ENCODE data around the gene KANTR. TPM values are rescaled to one million over a fixed set of nuclear protein-coding genes. Genes with fewer than 3 reads are reported as not detected.

Gene KANTR
- total RNA-seq, 1 experiment from 2014 or later = 25.3 TPM

DNA sequence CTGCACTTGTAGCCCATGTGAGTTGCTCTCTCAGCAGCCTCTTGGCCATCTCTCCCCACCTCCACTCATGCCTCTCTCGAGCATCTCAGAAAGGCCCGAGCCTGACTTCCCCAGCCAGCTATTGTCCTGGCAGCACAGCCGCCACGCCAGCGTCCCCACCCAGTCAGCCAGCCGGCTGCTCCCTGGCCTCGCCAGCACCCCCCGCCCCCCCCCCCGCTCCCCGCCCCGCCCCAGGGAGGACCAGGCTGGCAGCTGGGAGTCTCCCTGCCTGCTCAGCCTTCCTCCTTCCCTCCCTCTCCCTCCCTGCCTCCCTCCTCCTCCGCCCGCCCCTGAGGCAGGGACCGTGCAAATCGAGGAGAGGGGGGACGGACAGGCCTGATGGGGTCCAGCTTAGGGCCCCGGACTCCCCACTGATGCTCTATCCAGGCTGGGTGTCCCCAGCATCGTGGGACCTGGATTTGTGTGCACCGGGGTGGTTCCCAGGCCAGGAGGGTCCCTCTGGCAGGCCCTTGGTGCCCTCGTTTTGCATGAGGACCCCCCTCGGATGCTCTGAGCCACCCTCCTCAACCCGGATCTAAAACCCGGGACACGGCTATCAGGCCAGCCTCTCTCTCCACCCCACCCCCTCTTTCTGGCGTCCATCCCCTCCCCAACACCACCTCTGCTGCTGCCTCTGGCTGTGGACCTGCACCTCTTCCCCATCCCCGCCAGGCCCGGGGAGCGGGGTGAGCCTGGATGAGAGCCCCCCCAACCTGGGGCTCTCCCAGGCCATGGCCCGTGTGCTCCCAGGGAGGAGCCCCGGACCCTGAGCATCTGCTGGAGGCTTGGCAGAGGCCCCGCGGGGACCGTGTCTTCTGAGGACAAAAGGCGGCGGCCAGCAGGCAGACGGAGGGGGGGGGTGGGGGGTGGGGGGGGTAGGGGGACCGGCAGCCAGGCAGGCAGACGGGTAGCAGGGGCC is 45.5 kb upstream of the KANTR start, which contains the start of gene GPR173:
Gene GPR173 (plus strand): TSS at position 621 of the 958 bp plus-strand sequence. CDS start 27,833 bp downstream, outside the sequence.
- no TSS peak for BruUV-seq (replicated peaks)
- Histone ChIP-seq H3K4me3 (peak within 1 kb of the TSS; percentile 29; the same call in 1 of the 2 replicates), H3K4me1 (replicated peaks; ENCODE audit: insufficient read depth) (no peaks in the 10 kb centered on the region), H3F3A (ENCODE audit: insufficient read depth, low read depth) (no peaks in the 10 kb centered on the region), H3K9me2 (ENCODE audit: insufficient read depth) (no peaks in the 10 kb centered on the region), H3K9me3 (ENCODE audit: insufficient read depth, low read depth) (no peaks in the 10 kb centered on the region), H3K27me3 (ENCODE audit: insufficient read depth, low read depth) (no peaks in the 10 kb centered on the region), H3K79me2 (ENCODE audit: low read depth) (no peaks in the 10 kb centered on the region), H2AFZ (no peak within 1 kb of the TSS), H3K4me2 (0 out of 2 replicates have a peak within 1 kb of the TSS, but pooled peaks have one; percentile 31), H4K20me1 (ENCODE audit: insufficient read depth) (no peaks in the 10 kb centered on the region), H3K27ac (no peak within 1 kb of the TSS), H3K36me3 (ENCODE audit: low read depth) (no peaks in the 10 kb centered on the region)
- peak in 1 of 2 experiments; percentile 50 for DNase-seq
- TF ChIP-seq, protein P1, sequence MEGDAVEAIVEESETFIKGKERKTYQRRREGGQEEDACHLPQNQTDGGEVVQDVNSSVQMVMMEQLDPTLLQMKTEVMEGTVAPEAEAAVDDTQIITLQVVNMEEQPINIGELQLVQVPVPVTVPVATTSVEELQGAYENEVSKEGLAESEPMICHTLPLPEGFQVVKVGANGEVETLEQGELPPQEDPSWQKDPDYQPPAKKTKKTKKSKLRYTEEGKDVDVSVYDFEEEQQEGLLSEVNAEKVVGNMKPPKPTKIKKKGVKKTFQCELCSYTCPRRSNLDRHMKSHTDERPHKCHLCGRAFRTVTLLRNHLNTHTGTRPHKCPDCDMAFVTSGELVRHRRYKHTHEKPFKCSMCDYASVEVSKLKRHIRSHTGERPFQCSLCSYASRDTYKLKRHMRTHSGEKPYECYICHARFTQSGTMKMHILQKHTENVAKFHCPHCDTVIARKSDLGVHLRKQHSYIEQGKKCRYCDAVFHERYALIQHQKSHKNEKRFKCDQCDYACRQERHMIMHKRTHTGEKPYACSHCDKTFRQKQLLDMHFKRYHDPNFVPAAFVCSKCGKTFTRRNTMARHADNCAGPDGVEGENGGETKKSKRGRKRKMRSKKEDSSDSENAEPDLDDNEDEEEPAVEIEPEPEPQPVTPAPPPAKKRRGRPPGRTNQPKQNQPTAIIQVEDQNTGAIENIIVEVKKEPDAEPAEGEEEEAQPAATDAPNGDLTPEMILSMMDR (conservative IDR thresholded peaks at IDR 0.05) = no peak
- no peak for TF ChIP-seq EZH2 (IDR thresholded peaks at IDR 0.05; ENCODE audit: low read depth)
- POLR2A ChIA-PET (ENCODE audit: unreplicated experiment) = no interaction called here
- CTCF ChIA-PET = interaction anchor here (0.6 kb wide), 1 partner anchor 24 kb away, joined by 4 read pairs; no protein-coding TSS in a partner anchor
- intact Hi-C loops (cut with micrococcal nuclease; ENCODE audit: unreplicated experiment) = no loop called here

DNA sequence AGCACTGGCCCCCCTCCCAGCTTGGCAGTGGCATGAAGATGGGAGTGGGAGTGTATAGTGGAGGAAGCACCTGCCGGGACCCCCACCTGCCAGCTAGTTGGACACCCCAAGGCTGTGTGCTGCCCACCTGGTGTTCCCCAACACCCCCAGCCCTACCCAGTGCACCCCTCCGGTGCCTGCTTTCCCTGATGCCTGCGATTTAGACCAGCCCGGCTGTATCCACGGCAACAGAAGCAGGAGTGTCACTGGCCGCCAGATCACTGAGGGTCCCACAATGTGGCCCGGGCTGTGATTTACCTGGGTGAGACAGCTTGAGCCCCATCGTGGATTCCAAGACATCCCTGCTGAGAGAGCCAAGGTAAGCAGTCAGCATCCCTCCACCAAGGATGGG is 44.8 kb upstream of the KANTR start:
- Histone ChIP-seq H3K27me3 (ENCODE audit: insufficient read depth, low read depth) (no peaks in the 10 kb centered on the region), H3K9me2 (ENCODE audit: insufficient read depth) (no peaks in the 10 kb centered on the region), H3K4me3 (no peak overlapping the region), H3F3A (ENCODE audit: insufficient read depth, low read depth) (no peaks in the 10 kb centered on the region), H2AFZ (no peak overlapping the region), H3K27ac (no peak overlapping the region), H3K4me2 (no peak overlapping the region), H4K20me1 (ENCODE audit: insufficient read depth) (no peaks in the 10 kb centered on the region), H3K79me2 (ENCODE audit: low read depth) (no peaks in the 10 kb centered on the region), H3K9me3 (ENCODE audit: insufficient read depth, low read depth) (no peaks in the 10 kb centered on the region), H3K36me3 (ENCODE audit: low read depth) (no peaks in the 10 kb centered on the region), H3K4me1 (replicated peaks; ENCODE audit: insufficient read depth) (no peaks in the 10 kb centered on the region)
- intact Hi-C loops (cut with micrococcal nuclease; ENCODE audit: unreplicated experiment) = no loop called here
- TF ChIP-seq EZH2 (IDR thresholded peaks at IDR 0.05; ENCODE audit: low read depth) = no peak
- TF ChIP-seq, protein P1 (conservative IDR thresholded peaks at IDR 0.05) = no peak
- CTCF ChIA-PET = no interaction called here
- POLR2A ChIA-PET (ENCODE audit: unreplicated experiment) = no interaction called here
- no TSS peak for BruUV-seq (replicated peaks)
- no peak for DNase-seq

DNA sequence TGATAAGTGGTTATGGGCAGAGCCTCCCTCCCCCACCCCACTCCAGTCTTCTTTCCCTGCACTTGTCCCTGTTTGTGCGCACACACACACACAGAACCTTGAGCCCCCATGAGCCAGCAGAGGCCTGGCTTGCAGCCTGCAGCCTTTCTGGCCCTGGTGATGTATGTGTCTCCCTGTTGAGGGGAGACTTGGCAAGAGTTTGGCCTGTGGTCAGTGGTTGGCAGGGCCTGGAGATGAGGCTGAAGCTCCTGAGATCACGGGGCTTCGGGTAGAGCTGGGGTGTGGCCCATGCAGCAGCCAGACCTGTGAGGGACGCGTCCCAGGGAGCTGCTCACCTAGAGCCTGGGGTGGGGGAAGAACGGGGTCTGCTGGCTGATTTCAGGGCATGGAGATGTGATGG is 43.1 kb upstream of the KANTR start:
- no TSS peak for BruUV-seq (replicated peaks)
- H3K4me2 ChIP-seq = no peak overlapping the region
- no peak overlapping the region for H2AFZ ChIP-seq
- no peak for DNase-seq
- ChIA-PET POLR2A (ENCODE audit: unreplicated experiment) (no interaction called here), CTCF (no interaction called here)
- H3K4me1 ChIP-seq (replicated peaks; ENCODE audit: insufficient read depth) = no peaks in the 10 kb centered on the region
- no peaks in the 10 kb centered on the region for H4K20me1 ChIP-seq (ENCODE audit: insufficient read depth)
- no peaks in the 10 kb centered on the region for H3F3A ChIP-seq (ENCODE audit: insufficient read depth, low read depth)
- intact Hi-C loops (cut with micrococcal nuclease; ENCODE audit: unreplicated experiment) = no loop called here
- H3K9me2 ChIP-seq (ENCODE audit: insufficient read depth) = no peaks in the 10 kb centered on the region
- H3K27me3 ChIP-seq (ENCODE audit: insufficient read depth, low read depth) = no peaks in the 10 kb centered on the region
- H3K9me3 ChIP-seq (ENCODE audit: insufficient read depth, low read depth) = no peaks in the 10 kb centered on the region
- H3K36me3 ChIP-seq (ENCODE audit: low read depth) = no peaks in the 10 kb centered on the region
- TF ChIP-seq, protein P1 (conservative IDR thresholded peaks at IDR 0.05) = no peak
- TF ChIP-seq EZH2 (IDR thresholded peaks at IDR 0.05; ENCODE audit: low read depth) = no peak
- H3K27ac ChIP-seq = no peak overlapping the region
- H3K79me2 ChIP-seq (ENCODE audit: low read depth) = no peaks in the 10 kb centered on the region
- H3K4me3 ChIP-seq = no peak overlapping the region

Measured in PC-9 (cell line).